Left renal pelvis (tissue), 4 donors: ENCODE measurements around the gene RALY. TPM values are rescaled to one million over a fixed set of nuclear protein-coding genes. Genes with fewer than 3 reads are reported as not detected.

Experiments used
- DNase-seq, 4 donors: peaks; one replicate each; pipeline ENCODE4 v3.0.0-alpha.2; 2013; ENCODE audit warnings: low read depth in 4 of 4, low spot score in 3 of 4
- polyA plus RNA-seq, 4 donors: library from polyadenylated mRNA; unstranded; fragments of 120-200 nt; gene quantifications; one replicate each; pipeline ENCODE4 v1.2.1, GENCODE V29; 2013; ENCODE audit not compliant: insufficient read length in 4 of 4

RALY gene
- polyA plus RNA-seq, 4 donors, result 146 to 190 (median 160) TPM

DNA sequence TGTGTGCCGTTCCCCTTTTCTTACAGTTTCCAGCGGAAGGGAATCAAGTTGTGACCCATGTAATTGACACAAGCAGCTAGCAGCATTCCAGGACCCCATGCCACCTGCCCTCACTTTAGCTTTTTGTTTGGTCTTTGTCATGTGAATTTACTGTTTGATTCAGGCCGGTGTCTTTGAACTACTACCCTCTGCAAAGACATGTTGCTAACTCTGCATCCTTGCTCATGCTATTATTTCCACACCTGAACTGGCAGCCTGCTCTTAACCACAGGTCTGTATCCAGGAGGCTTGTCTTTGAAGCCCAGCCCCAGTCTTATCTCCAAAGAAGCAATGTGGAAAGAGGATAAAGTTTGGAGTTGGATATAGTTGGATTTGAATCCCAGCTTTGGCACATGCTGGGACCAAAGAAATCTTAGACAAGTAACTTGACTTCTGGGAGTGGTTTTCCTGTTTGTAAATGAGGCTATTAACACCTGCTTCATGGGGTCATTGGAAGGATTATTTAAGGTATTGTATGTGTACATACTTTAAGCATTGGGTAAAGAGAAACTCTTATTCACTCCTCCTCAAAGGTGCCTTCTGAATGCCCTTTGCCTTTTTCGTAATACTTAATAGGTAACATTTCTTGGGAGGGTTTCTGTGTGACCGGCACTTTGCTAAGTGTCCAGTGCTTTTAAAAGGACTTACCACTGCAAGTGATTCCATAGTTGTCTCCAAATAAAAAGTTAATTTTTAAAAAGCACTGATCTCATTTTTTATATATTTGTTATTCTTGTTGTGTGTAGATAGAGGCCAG lies 52.4 kb downstream of the RALY start:
- no peak for DNase-seq

DNA sequence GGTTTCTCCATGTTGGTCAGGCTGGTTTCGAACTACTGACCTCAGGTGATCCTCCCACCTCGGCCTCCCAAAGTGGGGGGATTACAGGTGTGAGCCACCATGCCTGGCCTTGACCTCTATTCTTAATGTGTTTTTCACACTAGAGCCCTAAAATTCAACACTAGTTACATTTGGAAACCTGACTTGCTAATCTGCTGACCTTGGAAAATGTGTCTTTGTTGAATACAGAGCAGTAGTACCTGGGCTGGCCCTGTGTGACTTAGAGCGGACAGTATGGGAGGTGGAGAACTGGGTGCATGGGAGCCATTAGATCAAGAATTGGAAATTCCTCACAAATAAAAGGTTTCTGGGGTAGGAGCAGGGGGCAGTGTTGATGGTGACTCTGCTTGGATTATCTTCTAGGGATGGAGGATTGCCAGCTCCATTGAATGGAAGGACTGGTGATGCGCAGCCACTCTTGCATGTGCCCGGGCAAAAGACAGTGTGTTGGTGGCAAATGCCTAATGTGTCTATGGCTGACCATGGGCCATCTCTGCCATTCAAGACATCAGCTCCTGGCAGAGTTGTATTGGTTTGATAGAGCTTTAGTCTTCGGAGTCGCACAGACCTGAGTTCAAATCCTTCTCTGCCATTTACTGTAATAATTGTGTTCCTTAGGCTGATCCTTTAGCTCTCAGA lies 53.4 kb downstream of the RALY start:
- DNase-seq, result no peak

DNA sequence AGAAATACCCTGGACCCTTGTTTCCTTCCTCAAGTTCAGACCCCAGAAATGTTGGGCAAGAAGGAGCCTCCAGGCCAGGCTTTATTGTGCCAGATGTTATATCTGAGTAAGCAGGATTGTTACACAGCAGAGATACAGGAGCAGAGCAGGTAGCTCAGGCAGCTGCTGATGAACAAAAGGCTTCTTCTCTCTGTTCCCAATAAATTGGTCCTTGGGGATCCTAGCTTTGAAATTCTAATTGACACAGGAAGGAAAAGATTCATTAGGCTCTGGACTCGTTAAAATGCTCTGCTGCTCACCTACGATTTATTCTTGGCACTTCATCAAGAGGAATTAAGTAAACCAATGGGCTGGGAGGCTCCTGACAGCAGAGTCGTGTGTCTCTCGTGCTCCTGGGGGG lies 54.2 kb downstream of the RALY start:
- no peak for DNase-seq

DNA sequence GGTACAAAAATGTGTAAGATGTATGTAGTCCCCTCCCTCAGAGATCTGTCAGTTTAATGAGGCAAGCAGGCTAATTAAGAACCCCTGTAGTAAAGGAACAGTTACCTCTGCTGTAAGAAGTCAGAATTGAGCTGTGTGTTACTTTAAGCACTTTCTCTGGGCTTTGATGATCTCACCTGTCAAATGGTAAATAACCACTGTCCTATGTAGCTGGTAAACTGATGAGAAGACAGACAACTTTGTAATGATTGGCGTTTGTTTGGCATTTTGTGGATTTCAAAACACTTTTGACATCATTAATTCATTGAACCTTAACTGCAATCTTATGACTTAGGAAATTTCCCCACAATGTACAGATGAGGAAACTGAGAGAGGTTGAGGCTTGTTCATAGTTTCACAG lies 55.7 kb downstream of the RALY start:
- DNase-seq, result no peak

DNA sequence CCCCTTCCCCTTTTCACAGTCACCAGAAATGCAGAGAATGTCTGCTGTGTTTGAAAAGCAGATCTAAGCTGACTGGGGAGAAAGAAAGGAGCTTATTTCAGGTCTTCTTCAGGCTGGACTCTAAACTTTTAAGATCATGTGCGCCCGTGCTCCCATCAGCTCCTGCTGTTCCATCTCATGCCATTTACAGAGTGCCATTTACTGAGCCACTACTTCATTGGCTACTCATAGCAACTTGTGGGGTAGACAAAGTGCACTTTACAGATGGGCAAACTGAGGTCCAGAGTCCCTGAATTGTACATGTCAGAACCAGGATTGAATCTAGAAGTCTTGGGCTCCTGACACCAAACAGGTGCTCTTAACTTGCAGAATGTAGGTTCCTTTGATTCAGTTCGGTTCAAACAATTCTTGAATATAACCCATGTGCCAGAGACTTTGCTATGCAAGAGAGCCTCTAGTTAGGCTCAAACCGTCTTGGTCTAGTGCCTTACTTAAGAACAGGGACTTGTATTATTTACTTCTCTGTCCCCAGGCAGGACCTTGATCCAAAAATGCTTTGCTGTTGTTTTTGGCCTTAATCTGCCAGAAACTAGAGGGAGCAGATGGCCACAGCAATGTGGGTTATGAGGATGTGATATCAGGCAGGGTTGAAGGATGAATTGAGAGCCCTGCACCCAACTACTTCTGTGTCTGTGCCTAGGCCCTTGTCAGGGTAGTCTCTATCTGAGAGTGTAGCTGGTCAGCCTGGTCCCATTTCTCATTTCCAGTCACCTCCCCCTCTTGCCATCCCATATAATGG lies 56.4 kb downstream of the RALY start:
- no peak for DNase-seq

DNA sequence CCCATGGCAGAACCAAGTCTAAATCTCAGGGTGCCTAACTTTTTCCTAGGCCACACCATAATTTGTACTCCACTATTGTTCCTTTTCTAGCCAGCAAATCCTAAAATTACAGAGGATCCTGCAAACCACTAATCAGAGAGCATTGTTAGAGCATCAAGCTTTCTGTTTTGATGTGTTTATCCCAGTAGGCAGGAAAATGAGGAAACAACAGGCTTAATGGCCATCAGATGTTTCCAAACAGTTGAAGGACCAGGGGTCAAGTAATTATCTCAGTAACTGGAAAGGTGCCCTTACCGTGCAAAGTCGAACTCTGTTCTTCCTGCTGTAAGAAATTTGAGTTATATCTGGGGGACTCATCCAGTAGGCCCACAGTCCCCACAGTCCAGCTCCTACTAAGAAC lies 58.7 kb downstream of the RALY start:
- no peak for DNase-seq

DNA sequence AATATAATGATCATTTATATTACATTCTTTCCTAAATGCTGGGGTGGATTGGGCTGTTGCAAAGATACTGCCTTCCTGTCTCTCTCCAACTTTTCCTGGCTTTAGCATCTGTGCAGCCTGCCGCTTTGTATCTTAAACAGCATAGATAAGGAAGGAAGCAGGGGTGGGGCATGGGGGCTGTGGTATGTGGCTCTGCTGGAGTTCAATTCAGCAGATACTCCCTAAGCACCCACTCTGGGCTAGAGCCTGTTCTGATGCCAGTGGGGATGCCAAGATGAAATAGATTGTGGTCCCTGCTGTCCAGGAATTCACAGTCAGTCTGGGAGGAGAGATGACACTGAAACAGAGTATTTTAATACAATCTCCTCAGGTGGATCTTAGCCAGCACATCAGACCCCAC lies 61.6 kb downstream of the RALY start:
- no peak for DNase-seq

DNA sequence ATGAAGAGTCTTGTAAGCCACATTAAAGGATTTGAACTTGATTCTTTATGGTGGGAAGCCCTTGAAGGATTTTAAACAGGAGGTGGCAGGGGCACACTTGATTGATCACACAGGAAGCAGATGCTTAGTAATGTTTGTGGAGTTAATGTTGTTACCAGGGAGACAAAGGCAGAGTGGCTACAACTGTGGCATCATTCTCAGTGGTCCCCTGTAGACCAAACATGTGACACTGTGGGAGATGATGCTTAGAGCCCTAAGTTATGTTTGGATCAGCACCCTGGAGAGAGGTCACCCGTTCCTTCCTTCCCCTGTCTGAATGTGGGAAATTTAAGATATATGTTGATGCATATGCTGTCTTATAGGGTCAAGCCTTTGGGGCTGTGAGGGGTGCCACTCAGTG lies 65.1 kb downstream of the RALY start:
- DNase-seq, result no peak

DNA sequence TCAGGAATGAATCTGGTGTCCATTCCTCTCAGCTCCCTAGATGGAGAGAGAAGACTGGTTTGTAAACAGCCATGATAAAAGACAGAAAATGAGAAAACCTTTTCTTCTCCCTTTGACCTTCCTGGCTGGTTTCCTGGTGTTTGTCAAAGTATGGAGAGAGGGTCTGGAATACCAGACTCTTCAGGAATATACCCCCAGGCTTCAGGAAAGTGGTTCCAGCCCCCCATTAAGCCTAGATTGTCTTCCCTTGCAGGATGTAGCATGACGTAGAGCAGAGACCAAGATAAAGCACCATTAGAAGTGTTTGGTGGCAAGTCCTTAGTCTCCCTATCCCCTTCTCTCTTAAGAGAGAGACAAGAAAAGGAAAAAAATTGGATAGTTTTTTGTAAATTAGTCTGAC lies 67.3 kb downstream of the RALY start:
- no peak for DNase-seq

DNA sequence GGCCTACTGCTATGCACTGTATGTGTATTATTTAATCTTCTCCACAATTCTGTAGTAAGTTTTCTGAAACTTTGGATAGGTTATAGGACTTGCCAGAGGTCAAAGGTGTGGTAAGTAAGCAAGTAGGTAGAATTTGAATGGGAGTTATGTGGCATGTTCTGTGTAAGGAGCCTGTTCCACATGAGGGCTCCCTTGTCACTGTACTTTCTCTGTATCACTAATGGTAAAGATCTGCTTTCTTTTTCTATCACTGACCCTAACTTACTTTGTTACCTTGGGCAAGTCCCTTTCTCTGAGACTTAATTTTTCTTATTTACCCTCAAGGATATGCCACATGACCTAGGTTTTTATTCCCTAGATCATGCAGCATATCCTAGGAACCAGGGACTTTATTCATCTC lies 68.0 kb downstream of the RALY start:
- DNase-seq, result no peak

DNA sequence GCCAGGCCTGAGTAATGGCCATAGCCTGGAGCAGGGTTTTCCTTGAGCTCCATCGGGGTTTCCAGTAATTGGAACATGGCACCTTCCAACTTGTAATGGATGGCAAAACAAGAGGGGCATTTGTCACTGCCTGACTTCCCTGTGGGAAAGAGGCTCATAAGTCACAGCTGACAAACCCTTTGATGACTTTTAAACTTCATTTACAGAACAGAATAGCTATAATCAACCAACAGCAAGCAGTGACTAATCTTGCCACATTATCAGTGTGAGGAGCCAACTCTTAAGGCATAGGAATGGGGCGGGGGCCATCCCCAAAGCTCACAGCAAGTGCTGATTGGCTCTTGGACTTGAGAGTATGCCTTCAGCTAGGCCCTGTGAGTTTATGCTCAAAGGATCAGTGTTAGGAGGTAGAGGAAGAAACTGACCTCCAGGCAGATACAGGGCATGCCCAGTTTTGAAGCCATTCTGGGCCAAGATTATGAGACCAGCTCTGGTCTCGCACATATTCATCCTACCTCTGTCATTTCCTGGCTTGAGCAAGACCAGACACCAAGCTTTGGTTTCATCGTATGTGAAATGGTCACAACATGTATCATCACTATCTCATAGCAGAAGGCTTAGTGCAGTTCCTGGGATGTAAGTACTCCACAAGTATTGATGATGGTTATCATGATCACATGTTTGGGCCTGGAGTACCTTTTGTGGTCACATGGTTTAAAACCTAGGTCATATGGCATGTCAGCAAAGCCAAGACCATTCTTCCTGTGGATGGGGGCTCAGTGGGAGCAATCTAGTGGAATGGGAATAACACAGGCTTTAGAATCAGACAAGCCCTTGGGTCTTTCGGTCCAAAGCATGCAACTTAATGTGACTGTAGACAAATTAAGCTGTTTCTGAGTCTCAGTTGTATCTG lies 69.1 kb downstream of the RALY start:
- DNase-seq, result no peak

DNA sequence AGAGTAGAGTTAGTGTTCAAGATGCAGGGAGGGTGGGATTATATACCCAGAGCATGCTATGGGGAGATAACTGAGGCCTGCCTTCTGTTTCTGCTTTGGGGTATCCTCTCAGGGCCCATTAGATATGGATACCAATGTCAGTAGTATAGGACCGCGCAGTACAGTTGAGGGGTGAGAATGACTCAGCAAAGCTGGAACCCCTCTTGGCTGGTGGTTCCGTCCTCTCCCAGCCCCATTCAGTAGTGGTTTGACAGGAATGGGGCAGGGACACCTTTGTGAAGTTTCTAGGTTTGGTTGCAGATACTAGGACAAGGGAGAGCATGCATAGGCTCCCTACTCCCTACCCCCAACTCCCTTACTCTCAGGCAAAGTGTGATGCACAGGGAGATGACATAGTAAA lies 70.6 kb downstream of the RALY start:
- no peak for DNase-seq

DNA sequence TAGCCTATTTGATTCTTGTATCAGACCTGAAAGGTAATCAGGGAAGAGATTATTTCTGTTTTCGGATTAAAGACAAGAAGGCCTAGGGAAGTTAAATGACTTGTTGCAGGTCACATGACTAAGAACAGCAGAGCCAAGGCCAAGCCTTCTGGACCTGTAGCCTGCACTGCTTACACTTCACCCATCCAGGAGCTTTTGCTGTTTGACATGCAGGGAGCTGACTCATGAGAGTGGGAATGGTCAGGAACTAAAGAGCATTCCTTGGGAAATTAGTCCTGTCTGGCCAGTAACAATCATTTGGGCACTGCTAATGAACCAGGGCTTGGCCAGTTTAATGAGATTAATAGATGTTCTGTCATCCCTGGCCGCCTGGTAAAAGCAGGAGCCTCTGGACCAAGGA lies 71.5 kb downstream of the RALY start:
- no peak for DNase-seq

DNA sequence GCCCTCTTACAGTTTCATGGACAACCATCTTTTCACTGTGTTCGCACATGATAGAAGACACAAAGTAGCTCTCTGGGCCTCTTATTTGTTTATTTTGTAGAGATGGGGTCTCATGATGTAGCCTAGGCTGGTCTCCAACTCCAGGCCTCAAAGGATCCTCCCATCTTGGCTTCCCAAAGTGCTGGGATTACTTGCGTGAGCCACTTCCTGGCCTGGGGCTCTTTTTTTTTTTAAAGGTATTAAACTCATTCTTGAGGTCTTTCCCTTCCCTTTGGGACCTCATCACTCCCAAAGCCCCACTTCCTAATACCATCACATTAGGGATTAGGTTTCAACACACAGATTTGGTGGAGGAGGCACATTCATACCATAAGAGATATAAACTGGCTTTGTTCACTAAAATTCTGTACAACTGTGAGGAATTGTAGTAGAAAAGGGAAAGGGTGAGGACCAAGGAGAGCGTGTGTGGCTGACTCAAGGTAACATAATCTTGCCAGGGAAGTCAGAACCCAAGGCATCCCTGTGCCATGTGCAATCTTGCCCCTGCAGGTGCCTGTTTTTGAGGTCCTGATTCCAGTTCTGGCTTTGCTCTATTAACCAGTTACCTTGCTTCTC lies 72.9 kb downstream of the RALY start:
- DNase-seq, result no peak

DNA sequence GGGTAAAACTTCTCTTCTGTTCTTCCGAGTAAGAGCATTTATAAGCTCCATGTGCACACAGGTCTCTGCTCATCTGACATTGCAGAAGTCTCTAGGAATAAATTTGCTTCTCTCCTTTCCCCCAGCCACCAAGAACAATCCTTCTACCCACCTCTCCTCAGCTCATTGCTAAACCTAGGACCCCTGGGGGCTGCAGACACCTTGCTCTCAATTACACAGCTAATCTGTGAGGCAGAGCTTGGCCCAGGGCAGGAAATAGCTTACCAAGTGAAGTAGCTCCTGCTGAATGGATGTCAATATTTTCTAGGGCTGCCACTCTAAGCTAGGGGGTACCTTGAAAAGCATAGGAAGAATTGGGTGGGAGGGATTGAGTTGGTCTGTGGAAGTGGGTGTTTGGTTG lies 74.3 kb downstream of the RALY start:
- no peak for DNase-seq

DNA sequence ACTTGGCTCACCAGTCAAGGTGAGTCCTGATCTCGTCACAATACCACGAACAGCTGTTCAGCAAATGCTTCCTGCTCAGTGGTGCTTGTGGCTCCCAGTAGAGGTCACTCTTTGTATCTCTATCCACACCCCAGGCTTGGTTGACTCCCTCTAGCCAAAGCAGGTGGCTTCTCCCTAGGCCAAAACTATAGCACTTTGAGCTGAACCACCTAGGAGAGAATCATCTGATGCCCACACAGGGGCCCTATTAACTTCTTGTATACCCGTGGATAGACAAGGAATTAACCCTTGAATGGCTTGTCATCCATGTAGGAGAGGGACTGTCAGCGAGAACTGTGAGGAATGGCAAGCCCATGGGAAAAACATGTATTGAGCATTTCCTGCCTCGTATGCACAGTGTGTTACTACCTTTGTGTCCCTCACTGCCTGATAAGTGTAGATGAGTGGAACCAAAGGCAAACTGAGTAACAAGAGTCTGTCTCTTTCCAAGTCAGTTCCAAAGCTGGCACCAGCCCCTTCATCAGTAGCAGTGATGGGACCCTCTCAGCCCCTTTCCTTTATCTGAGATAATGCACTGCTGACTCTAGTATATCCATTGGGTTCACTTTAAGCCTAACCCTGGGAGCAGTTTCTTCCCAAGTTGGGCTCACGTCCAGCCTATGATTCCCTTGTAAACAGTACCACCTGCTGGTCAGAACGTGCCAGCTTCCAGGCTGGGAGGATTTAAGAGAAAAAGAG lies 75.8 kb downstream of the RALY start:
- DNase-seq, result peak; percentile 50 to 78 (median 72)

DNA sequence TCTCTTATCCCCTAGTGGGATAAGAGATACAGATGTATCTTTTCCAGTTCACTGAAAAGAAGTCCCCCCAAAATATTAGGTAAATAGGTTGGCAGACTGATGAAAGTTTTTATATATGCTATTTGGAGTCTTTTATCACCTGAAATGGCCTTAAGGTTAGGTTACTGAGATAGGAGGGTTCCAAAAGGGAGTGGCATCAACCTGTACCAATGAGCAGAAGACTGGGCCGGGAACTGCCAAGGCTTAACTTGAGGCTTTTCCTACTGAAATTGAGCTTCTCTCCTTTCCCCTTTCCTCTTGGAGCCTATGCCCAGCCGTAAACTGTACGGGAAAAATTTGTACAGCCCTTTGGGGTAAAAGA lies 76.3 kb downstream of the RALY start:
- no peak for DNase-seq

DNA sequence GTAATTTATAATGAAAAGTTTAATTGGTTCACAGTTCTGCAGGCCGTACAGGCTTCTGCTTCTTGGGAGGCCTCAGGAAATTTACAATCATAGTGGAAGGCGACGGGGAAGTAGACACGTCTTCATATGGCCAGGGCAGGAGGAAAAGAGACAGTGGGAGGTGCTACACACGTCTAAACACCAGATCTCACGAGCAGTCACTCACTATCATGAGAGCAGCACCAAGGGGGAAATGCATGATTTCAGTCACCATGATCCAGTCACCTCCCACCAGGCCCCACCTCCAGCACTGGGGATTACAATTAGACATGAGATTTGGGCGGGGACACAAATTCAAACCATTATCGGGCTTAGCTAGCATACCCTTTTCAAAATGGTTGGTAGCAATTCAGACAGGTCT lies 77.1 kb downstream of the RALY start:
- no peak for DNase-seq

DNA sequence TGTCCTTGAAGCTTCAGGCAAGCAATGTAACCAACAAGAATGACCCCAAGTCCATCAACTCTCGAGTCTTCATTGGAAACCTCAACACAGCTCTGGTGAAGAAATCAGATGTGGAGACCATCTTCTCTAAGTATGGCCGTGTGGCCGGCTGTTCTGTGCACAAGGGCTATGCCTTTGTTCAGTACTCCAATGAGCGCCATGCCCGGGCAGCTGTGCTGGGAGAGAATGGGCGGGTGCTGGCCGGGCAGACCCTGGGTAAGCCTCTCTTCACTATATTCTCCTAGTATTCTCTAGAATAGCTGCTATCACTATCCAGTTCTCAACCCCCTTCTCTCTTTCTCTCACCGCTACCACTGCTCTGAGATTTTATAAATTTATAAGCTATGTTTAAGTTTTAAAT lies 78.4 kb downstream of the RALY start:
- DNase-seq, result no peak

DNA sequence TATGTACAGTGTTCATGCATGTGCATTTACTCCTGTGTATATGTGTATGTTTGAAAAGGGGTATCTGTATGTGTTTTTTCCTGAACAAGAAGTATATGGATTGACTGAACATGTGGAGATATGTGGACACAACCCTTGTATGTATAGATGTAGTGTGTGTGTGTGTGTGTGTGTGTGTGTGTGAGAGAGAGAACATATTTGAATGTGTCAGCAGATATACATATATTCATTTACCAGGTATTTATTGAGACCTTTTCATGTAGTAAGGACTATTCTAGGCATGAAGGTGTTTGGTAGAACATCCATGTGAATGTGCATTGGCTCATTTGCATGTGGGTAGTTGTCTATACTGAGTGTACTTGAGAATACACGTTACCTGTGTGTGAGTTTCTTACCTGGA lies 79.1 kb downstream of the RALY start:
- no peak for DNase-seq
